Measurements from ENCODE around the gene DPPA2. TPM values are rescaled to one million over a fixed set of nuclear protein-coding genes. Genes with fewer than 3 reads are reported as not detected.

The DPPA2 gene
- polyA plus RNA-seq, 1 donor, result not detected

DNA sequence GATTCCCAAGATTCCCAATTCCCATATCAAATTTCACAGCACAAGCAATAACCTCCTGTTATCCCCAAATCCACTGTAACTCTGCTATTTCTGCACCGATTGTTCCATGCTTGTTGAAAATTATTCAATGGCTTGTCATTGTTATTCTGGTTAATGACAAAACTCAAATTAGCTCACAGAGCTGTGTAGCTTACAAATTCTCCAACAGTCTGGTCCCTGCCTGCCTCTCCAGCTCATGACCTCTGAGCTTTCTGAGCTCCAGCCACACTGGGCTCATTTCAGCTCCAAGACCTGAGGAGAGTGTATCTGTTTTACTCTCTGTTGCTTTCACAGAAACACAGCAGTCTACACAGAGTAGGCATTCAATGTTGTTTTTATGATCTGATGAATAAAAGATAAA is 3.3 kb downstream of the DPPA2 start:
- DNase-seq, result no peak

DNA sequence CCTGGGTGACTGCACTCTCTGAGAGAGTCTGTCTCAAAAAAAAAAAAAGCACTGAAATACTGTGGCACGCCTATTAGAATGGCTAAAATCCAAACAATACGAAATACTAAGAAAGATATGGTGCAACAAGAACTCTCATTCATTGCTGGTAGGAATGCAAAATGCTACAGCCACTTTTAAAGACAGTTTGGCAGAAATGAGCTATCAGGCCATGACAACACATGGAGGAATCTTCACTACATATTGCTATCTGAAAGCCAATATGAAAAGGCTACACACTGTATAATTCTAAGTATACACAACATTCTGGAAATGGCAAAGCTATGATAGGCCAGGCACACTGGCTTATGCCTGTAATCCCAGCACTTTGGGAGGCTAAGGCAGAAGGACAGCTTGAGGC is 18.8 kb downstream of the DPPA2 start:
- DNase-seq, result no peak

DNA sequence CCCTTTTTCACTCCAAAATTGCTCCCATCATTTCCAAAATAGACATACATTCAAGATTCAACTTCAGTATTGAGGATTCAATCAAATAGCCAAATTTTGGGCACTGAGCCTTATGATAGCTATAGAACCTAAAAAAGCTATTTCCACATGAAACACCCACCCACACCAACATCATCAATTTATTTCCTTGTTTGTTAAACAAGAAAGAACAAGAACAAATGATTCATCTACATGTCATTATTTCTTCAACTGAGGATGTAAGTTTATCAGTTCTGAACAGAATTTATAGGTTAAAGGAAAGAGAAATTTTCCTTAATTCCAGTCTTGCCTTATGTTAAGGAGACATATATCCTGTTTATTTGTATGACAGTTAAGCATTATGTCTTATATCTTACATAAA is 32.2 kb downstream of the DPPA2 start:
- DNase-seq, result no peak

DNA sequence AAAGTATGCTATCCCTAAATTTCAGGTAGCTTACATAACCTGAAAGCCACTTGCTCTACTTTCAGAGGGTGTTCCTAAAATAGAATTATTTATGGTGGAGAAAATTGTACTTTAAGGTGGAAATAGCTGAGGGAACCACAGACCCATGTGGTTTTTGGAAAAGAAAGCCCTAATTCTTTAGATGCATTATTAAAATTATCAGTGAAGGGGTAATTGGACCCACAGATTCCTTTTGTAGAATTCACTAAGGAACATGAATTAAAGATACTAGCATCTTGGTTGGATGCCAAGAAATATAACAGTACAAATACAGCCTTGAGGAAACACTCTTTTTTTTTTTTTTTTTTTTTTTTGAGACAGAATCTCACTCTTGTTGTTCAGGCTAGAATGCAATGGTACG is 37.8 kb downstream of the DPPA2 start:
- DNase-seq, result no peak

DNA sequence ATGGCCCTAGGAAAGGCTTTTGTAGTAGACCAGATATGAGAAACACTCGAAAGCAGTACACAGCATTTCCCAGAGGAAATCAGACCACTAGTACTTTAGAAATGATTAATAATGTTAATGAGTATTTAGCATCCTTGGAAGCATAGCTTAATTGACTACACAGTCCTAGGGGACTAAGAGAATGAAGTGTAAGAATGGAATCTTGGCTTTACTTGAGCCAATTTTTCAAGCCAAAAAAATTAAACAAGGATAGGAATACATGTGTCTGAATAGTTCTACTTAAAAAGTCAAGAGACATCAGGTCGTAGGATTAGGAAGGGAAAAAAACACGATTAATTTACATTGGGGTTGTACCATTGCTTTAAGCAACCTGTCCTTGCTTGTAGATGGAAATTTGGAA is 38.2 kb downstream of the DPPA2 start:
- no peak for DNase-seq

DNA sequence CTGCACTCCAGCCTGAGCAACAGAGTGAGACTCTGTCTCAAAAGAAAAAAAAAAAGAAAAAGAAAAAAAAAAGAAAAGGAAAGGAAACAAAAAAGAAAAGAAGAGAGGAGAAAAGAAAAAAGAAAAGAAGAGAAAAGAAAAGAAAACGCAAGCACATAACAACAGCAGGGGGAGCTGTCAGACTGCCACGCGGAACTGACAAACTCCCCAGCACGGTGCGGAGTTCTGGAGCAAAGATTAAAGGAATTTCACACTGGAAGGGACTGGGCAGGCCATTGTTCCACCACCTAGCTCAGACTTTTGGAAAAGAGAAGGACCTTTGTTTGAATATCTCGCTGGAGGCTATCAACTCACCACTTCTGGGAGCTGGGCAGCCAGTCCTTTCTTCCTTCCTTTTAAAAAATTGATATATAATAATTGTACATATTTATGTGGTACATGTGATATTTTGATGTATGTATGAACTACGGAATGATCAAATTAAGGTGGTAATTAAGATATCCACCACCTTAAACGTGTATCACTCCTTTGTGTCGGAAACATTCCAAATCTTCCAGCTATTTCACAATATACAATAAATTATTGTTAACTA is 40.5 kb downstream of the DPPA2 start:
- peak; percentile 31 for DNase-seq

DNA sequence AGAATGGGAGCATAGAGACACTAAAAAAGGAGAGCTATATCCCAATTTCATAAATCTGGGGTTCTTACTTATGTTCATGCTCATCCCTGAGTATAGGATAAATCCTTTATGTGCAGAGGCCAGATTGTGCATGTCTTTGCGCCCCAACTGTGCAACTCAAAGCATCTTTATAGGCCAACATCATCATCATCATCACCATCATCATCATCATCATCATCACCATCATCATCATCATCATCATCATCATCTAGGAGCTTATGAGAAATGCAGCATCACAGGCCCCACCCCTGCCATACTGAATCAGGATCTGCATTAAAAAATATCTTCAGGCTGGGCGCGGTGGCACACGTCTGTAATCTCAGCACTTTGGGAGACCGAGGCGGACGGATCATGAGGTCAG is 45.5 kb downstream of the DPPA2 start:
- DNase-seq, result no peak

DNA sequence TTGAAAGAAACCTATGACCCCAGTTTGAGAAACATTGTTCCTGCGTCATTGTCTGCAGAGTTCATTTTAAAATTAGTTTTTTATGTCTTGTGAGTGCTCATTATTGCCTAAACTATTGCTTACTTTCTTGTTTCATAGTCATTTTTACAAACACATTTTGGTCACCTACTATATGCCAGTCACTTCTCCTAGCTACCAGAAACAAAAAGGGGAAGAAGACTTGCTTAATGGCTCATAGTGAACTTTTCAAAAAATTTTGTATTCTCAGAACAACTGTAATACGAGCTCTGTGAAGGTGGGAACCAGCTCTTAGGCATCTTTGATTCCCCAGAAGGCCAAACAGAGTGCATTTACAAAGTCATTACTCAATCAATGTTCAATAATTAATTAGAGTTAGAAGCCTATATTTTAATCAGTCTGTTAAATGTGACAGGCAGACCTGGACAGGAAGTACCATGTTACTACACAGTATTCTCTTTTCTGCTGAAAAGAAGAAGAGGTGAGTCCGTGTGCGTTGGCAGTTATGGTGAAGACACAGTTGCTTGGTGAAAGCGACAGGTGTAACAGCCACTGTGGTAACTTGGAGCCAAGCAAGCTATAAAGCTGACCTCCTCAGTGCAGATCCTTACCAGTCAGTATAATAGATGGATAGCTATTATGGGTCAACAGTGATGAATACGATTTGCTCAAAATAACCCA is 46.6 kb downstream of the DPPA2 start:
- no peak for DNase-seq

DNA sequence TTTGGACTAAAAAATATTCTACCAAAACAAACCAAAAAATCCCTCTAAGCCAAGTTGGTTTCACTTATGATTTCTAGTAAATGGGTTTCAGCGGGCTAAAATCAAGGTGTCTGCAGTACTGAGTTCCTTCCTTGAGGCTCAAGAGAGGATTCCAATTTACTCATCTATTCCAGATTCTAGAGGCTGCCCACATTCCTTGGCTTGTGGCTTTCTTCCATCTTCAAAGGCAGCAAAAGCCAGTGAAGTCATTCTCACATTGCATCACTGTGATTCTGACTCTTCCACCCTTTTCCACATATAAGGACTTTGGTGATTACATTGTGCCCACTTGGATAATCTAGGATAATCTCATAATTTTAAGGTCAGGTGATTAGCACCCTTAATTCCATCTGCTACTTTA is 48.1 kb downstream of the DPPA2 start:
- no peak for DNase-seq

DNA sequence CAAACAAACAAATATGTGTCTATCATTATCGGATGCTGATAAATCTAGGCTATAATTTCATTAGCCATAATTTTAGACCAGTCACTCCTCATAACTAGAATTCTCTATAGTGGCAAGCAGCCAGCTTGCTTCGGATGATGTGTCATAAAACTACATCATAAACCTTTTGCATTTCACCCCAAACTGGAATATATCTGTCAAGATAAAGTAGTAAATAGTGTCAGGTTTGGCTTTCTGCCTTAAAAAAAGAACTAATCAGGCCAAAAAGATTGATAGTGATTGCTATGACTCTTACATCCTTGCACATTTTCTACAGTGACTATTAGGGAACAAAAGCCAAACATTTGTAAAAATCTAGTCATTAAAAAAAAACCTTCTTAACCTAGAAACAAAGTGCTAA is 51.0 kb downstream of the DPPA2 start:
- DNase-seq, result no peak

DNA sequence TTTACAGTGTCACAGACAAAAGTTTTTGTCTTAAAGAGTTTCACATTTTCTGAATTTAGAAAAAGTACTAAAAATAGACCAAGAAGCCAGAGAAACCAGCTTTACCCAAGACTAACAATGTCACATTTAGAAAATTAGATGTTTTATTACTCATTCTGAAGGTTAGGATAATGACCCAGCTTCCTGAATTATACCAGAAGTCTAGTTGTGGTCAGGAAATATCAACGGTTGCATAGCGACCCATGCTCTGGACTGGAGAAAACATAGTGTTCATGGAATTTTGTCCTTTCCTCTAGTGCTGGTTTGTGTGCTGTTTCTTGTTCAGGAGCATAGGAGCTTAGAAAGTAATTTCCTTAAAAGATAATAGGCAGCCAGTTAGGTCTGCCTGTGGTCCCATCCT is 59.0 kb downstream of the DPPA2 start:
- DNase-seq, result peak; percentile 19

DNA sequence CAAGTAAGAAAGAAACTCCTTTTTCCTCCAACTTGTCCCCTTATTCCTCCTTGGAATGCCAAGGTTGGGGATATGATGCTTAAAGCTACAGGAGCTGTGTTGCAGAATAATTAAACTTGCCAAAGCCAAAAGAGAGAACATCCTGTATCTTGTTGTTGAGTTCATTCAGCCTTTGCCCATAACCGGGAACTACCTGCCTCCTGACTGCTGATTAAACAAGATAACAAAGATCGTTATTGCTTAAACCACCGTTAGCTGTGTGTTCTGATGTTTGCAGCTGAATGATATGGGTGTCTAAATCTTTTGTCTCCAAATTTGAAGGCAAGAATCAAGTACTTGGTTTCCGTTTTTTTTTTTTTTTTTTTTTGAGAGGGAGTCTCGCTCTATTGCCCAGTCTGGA is 61.5 kb downstream of the DPPA2 start:
- DNase-seq, result no peak

DNA sequence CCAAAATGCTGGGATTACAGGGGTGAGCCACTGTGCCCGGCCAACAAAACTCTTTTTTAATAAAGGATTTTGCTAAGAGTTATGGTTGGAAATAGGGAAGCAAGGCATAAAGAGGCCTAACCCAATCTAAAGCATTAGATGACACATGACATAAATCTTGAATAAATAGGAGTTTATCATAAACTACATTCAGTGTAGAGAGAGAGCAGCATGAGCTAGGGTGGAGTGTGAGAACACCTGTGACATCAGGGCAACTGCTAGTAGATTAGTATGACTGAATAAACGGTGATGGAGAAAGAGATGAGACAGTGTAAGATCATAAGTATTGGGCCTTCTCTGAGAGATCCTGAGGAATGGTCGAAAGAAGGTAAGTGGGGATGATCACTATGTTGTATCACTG is 63.7 kb downstream of the DPPA2 start:
- DNase-seq, result no peak

Other genes starting within 250 kb of the DPPA2 start
- not detected for gene MORC1, start 198.4 kb downstream of the DPPA2 start, polyA plus RNA-seq (ENCODE audit: insufficient read length)
- not detected for gene C3orf85, start 179.8 kb downstream of the DPPA2 start, polyA plus RNA-seq (ENCODE audit: insufficient read length)
- gene DPPA4, start 21.0 kb upstream of the DPPA2 start, polyA plus RNA-seq (ENCODE audit: insufficient read length), result 0.94 TPM

Measured in hindlimb muscle (tissue), 1 donor.